ENCODE measurements around the gene GNB1. TPM values are rescaled to one million over a fixed set of nuclear protein-coding genes. Genes with fewer than 3 reads are reported as not detected.
"Not testable (repeated sequence)": the region's sequence is repeated elsewhere in the genome, so short reads cannot be mapped to it uniquely, and the experiment has no call there.

GNB1 gene
- total RNA-seq, 2 experiments from 2014 or later = 138 to 149 TPM

- DNase-seq = peak in 13 of 14 experiments; percentile 45 to 93 (median 77)
- peaks cover 57% of the 10 kb centered on the region for H3K4me1 Mint-ChIP-seq (ENCODE audit: low read depth)
- intact Hi-C loops (cut with DNase I, micrococcal nuclease) = loop anchor here in 1 of 2 experiments (1.0 to 2.0 kb wide), 3 partner anchors 15 to 113 kb away; partner anchors contain the start of gene NADK
These were observed 627 bp upstream of the GNB1 start for GRCh38 chr1:1891349-1892078.

GRCh38 chr1:1889847-1890505 is 911 bp downstream of the GNB1 start:
- Mint-ChIP-seq H3K9me3 (no peaks in the 10 kb centered on the region), H3K27ac (peak overlapping the region; percentile 90), H3K4me3 (peak overlapping the region; percentile 92), H3K4me1 (ENCODE audit: low read depth) (peaks cover 55% of the 10 kb centered on the region), H3K27me3 (no peaks in the 10 kb centered on the region), H3K36me3 (ENCODE audit: low read depth) (peaks cover 26% of the 10 kb centered on the region)
- no peaks in the 10 kb centered on the region for H3K9me3 ChIP-seq (ENCODE audit: control insufficient read depth in 1 of 2, insufficient read depth in 1 of 2, low read length in 2 of 2)
- H3K27me3 ChIP-seq (ENCODE audit: control insufficient read depth in 1 of 2, insufficient read depth in 2 of 2, low read length in 2 of 2) = no peaks in the 10 kb centered on the region
- intact Hi-C loops (cut with DNase I, micrococcal nuclease) = loop anchor here (2.0 to 5.0 kb wide), 2 partner anchors 48 to 111 kb away; partner anchors contain the start of gene NADK (in 1 of the 2)
- ATAC-seq (ENCODE audit: poor library complexity) = peak; percentile 6
- no peaks in the 10 kb centered on the region for H3K36me3 ChIP-seq (ENCODE audit: insufficient read depth, low read length)
- H3K4me3 ChIP-seq (ENCODE audit: low read length) = peak overlapping the region; percentile 66
- peaks cover 75% of the 10 kb centered on the region for H3K4me1 ChIP-seq (ENCODE audit: insufficient read depth, low read length)
- ChIA-PET POLR2A (interaction anchor here (0.6 to 1.5 kb wide), 2 partner anchors 54 to 110 kb away, joined by 3 to 4 read pairs; no protein-coding TSS in a partner anchor), CTCF (interaction anchor here (0.7 kb wide), 1 partner anchor 31 kb away, joined by 4 read pairs; no protein-coding TSS in a partner anchor)
- DNase-seq = peak in 8 of 14 experiments; percentile 15 to 73 (median 39)
- no peak for TF ChIP-seq CTCF (IDR thresholded peaks at IDR 0.05)
- peak overlapping the region; percentile 67 to 84 for H3K27ac ChIP-seq (ENCODE audit: low read depth in 1 of 2, low read length in 2 of 2)

More at GRCh38 chr1:1891349-1892078, 627 bp upstream of the GNB1 start:
- Mint-ChIP-seq H3K9me3 (no peaks in the 10 kb centered on the region), H3K4me3 (peak overlapping the region; percentile 92), H3K36me3 (ENCODE audit: low read depth) (peaks cover 26% of the 10 kb centered on the region), H3K27me3 (no peaks in the 10 kb centered on the region), H3K27ac (peak overlapping the region; percentile 98)
- CTCF ChIA-PET = interaction anchor here (0.9 to 1.5 kb wide), 2 partner anchors 8 to 17 kb away, joined by 3 to 7 read pairs; no protein-coding TSS in a partner anchor
- H3K9me3 ChIP-seq (ENCODE audit: control insufficient read depth in 1 of 2, insufficient read depth in 1 of 2, low read length in 2 of 2) = no peaks in the 10 kb centered on the region
- H3K4me1 ChIP-seq (ENCODE audit: insufficient read depth, low read length) = peaks cover 74% of the 10 kb centered on the region
- ATAC-seq (ENCODE audit: poor library complexity) = peak; percentile 43
- H3K27me3 ChIP-seq (ENCODE audit: control insufficient read depth in 1 of 2, insufficient read depth in 2 of 2, low read length in 2 of 2) = no peaks in the 10 kb centered on the region
- POLR2A ChIA-PET = interaction anchor here (0.6 to 1.5 kb wide), 4 partner anchors 8 to 112 kb away, joined by 3 to 12 read pairs (median 4); no protein-coding TSS in a partner anchor
- no peak for TF ChIP-seq CTCF (IDR thresholded peaks at IDR 0.05)
- no peaks in the 10 kb centered on the region for H3K36me3 ChIP-seq (ENCODE audit: insufficient read depth, low read length)
- H3K27ac ChIP-seq (ENCODE audit: low read depth in 1 of 2, low read length in 2 of 2) = peak overlapping the region; percentile 78 to 82
- peak overlapping the region; percentile 77 for H3K4me3 ChIP-seq (ENCODE audit: low read length)

- H3K36me3 ChIP-seq (ENCODE audit: insufficient read depth, low read length) = no peaks in the 10 kb centered on the region
- peak overlapping the region; percentile 30 to 67 for H3K27ac ChIP-seq (ENCODE audit: low read depth in 1 of 2, low read length in 2 of 2)
- peak overlapping the region; percentile 90 for H3K27ac Mint-ChIP-seq
- no peaks in the 10 kb centered on the region for H3K27me3 Mint-ChIP-seq
- H3K4me1 ChIP-seq (ENCODE audit: insufficient read depth, low read length) = peaks cover 75% of the 10 kb centered on the region
- H3K4me3 Mint-ChIP-seq = peak overlapping the region; percentile 92
- ChIA-PET POLR2A (interaction anchor here (0.6 to 1.5 kb wide), 4 partner anchors 17 to 109 kb away, joined by 3 to 5 read pairs (median 4); no protein-coding TSS in a partner anchor), CTCF (interaction anchor here (0.7 to 4.6 kb wide), 4 partner anchors 8 to 31 kb away, joined by 3 to 27 read pairs (median 4); no protein-coding TSS in a partner anchor)
- ATAC-seq (ENCODE audit: poor library complexity) (no peak), DNase-seq (no peak)
- no peak for TF ChIP-seq CTCF (IDR thresholded peaks at IDR 0.05)
- H3K36me3 Mint-ChIP-seq (ENCODE audit: low read depth) = peaks cover 27% of the 10 kb centered on the region
- peaks cover 48% of the 10 kb centered on the region for H3K4me1 Mint-ChIP-seq (ENCODE audit: low read depth)
- H3K4me3 ChIP-seq (ENCODE audit: low read length) = peak overlapping the region; percentile 66
- no peaks in the 10 kb centered on the region for H3K27me3 ChIP-seq (ENCODE audit: control insufficient read depth in 1 of 2, insufficient read depth in 2 of 2, low read length in 2 of 2)
- no peaks in the 10 kb centered on the region for H3K9me3 Mint-ChIP-seq
- intact Hi-C loops (cut with DNase I, micrococcal nuclease) = loop anchor here (5.0 kb wide), 1 partner anchor 47 kb away; no protein-coding TSS in a partner anchor
- no peaks in the 10 kb centered on the region for H3K9me3 ChIP-seq (ENCODE audit: control insufficient read depth in 1 of 2, insufficient read depth in 1 of 2, low read length in 2 of 2)
These were observed 1.7 kb downstream of the GNB1 start for GRCh38 chr1:1889090-1889750.

DNA sequence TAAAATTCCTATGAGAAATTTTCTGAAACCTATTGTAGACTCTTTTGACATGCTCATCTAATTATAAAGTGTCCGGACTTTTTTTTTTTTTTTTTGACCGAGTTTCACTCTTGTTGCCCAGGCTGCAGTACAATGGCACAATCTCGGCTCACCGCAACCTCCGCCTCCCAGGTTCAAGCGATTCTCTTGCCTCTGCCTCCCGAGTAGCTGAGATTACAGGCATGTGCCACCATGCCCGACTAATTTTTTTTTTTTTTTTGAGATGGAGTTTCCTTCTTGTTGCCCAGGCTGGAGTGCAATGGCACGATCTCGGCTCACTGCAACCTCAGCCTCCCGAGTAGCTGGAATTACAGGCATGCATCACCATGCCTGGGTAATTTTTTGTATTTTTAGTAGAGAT is 7.0 kb downstream of the GNB1 start:
- DNase-seq; H3K27ac ChIP-seq (ENCODE audit: low read depth in 1 of 2, low read length in 2 of 2); H3K36me3 ChIP-seq (ENCODE audit: insufficient read depth, low read length); H3K27me3 Mint-ChIP-seq; ATAC-seq (ENCODE audit: poor library complexity); H3K9me3 Mint-ChIP-seq; H3K27me3 ChIP-seq (ENCODE audit: control insufficient read depth in 1 of 2, insufficient read depth in 2 of 2, low read length in 2 of 2); H3K9me3 ChIP-seq (ENCODE audit: control insufficient read depth in 1 of 2, insufficient read depth in 1 of 2, low read length in 2 of 2); intact Hi-C loops (cut with DNase I, micrococcal nuclease); H3K4me3 ChIP-seq (ENCODE audit: low read length): not testable (repeated sequence)
- ChIA-PET POLR2A (interaction anchor here (0.6 to 2.1 kb wide), 3 partner anchors 25 to 104 kb away, joined by 3 to 6 read pairs (median 3); no protein-coding TSS in a partner anchor), CTCF (interaction anchor here (0.6 to 1.1 kb wide), 3 partner anchors 8 to 535 kb away, joined by 3 read pairs; no protein-coding TSS in a partner anchor)
- peak overlapping the region; percentile 71 for H3K27ac Mint-ChIP-seq
- H3K4me1 ChIP-seq (ENCODE audit: insufficient read depth, low read length) = peaks cover 93% of the 10 kb centered on the region
- peaks cover 73% of the 10 kb centered on the region for H3K4me1 Mint-ChIP-seq (ENCODE audit: low read depth)
- peak overlapping the region; percentile 69 for H3K4me3 Mint-ChIP-seq
- H3K36me3 Mint-ChIP-seq (ENCODE audit: low read depth) = peaks cover 33% of the 10 kb centered on the region

Data from CD4-positive, alpha-beta T cell (primary cell).